GM21447 (cell line): ENCODE measurements around the gene MMRN1.

Source experiments
- ATAC-seq: cut with Tn5 transposase; IDR thresholded peaks from one replicate; pipeline ENCODE4 v1.9.1; 2021; ENCODE audit not compliant: unreplicated experiment

Gene MMRN1

GRCh38 chr4:89994176-89994873 is 99.7 kb downstream of the MMRN1 start:
- no peak for ATAC-seq

GRCh38 chr4:89995006-89995405 is 100.4 kb downstream of the MMRN1 start:
- no peak for ATAC-seq

- ATAC-seq: no peak
Measured at GRCh38 chr4:89995814-89996213, 101.2 kb downstream of the MMRN1 start.

GRCh38 chr4:89997171-89997704 is 102.6 kb downstream of the MMRN1 start:
- ATAC-seq: no peak

- ATAC-seq: no peak
Measured at GRCh38 chr4:89998469-89999011, 103.9 kb downstream of the MMRN1 start.

- ATAC-seq: no peak
Measured at GRCh38 chr4:90001023-90001422, 106.4 kb downstream of the MMRN1 start.

- no peak for ATAC-seq
Measured at GRCh38 chr4:90002441-90003062, 107.9 kb downstream of the MMRN1 start.
